GM19467 (cell line): ENCODE results near the gene USH2A.

ENCODE experiments used
- ATAC-seq: cut with Tn5 transposase; IDR thresholded peaks from one replicate; pipeline ENCODE4 v1.9.1; 2021; ENCODE audit warnings: mild to moderate bottlenecking, moderate library complexity; ENCODE audit not compliant: unreplicated experiment

Gene USH2A

GRCh38 chr1:215888159-215888558, 535.1 kb downstream of the USH2A start:
- no peak for ATAC-seq

DNA sequence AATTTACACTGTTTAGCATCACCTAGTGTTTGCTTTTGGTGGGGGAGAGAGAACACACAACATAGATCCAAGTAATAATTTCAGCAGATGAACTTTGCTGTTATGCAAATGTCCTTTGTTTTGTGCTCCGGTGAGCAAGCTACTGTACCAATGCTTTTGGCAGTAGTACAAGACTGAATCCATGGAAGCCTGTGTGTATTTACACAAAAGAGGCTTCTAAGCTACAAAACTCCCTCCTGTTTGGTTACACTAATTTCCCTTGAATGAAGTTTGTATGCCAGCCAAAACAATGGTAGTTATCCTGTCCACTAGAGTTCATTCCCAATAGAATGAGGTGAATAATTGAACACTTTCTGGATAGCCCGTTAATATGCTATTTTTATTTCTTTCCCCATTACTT, 535.6 kb downstream of the USH2A start:
- ATAC-seq, result no peak

- no peak for ATAC-seq
Observed at GRCh38 chr1:215883004-215883403, 540.2 kb downstream of the USH2A start.

GRCh38 chr1:215878843-215879242, 544.4 kb downstream of the USH2A start:
- no peak for ATAC-seq

DNA sequence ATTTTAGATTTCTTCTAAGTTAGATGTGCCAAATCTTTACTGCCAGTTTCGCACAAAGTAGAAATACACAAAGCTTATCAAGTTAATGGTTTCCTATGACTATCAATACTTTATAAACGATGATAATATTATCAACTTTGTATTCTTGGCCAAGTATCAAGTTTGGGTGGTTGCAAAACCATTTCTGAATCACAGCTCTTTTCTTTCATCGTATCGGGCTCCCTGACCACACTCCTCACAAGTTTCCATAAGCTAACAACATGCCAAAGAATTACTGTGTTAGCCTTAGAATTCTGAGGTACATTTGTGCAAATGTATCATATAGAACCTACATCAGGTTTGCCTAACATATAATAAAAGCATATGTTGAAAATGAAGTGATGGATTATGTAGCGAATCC, 545.1 kb downstream of the USH2A start:
- ATAC-seq, result no peak

GRCh38 chr1:215877452-215877951, 545.7 kb downstream of the USH2A start:
- no peak for ATAC-seq

- no peak for ATAC-seq
Observed at GRCh38 chr1:215875712-215876111, 547.5 kb downstream of the USH2A start.

GRCh38 chr1:215875236-215875635, 548.0 kb downstream of the USH2A start:
- ATAC-seq, result no peak

- no peak for ATAC-seq
Observed at GRCh38 chr1:215872658-215873057, 550.6 kb downstream of the USH2A start.

DNA sequence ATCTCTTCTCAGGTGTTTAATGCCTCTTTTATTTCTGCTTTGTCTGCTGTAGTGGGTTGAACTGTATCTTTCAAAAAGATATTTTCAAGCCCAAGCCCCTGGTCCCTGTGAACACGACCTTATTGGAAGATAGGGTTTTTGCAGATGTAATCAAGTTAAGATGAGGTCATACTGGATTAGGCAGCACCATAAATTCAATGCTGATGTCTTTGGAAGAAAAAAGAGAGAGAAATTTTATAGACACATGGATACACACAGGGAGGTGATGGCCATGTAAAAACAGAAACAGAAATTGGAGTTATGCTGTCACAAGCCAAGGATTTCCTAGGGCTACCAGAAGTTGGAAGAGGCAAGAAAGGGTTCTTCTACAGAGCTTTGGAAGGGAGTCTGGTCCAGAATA, 554.7 kb downstream of the USH2A start:
- ATAC-seq, result no peak

DNA sequence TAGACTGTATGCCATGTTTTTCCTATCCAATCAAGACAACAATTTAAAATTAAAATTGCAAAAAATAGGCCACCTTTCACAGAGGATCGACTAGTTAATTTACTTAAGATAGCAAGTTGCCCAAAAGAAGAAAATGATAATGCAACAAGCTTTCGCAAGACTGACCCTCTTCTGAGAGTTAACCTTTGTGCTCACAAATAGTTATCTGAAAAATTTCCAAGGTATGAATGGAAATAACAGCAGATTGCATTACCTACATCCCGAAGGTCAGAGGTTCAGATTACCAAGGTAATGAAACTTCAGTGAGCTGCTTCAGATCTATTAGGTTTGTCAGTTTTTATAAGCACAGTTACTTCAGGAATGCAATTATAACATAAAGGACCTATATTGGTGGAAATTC, 558.2 kb downstream of the USH2A start:
- ATAC-seq, result no peak

- ATAC-seq, result no peak
Observed at GRCh38 chr1:215863796-215864195, 559.5 kb downstream of the USH2A start.

DNA sequence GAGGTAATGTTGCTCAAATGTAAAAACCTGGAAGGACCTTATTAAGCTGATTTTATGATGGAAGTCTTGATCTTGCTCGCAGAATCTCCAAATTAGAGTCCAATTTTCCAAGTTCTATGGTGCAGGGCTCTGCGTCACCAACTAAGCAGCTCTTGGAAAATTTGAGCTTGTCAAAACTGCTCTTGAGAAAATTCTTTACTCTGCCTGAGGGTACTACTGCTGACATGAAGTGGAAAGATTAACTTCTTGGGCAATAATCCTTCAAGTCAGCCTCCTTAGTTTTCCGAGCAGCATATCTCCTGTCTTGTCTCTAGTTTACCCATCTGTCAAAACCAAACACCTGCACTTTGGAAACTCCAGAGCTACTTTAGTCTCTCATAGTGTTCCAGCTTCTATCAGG, 562.4 kb downstream of the USH2A start:
- no peak for ATAC-seq

GRCh38 chr1:215857317-215857716, 565.9 kb downstream of the USH2A start:
- ATAC-seq, result no peak

DNA sequence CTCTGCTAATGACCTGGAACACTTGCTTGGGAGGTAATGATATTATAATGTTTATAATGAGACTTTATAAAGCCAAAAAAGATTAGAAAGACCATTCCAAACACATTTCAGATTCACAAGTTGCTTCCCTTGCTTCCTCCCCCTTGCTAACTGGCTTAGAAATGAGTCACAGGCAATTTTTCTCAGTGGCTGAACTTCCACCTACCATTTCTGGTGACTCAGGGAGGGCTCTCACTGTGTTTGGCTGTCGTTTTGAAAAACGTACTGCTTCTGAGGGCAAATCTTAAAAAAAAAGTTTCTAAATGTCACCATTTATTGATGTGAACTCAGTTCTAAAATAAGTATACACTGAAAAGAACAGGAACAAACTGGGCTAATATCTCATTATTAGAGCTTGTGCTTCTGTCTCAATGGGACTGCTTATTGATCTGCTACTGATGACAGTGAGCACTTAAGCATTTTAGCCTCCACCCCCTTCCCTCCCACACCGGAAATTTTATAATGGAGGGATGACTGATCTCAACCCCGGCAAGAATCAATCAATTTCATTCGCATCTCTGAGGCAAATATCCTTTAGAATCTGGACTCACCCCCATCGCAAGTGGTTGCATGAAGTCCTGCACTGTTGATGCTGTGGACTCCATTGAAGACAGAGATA, 577.9 kb downstream of the USH2A start:
- no peak for ATAC-seq

GRCh38 chr1:215844777-215845176, 578.5 kb downstream of the USH2A start:
- ATAC-seq, result no peak

GRCh38 chr1:215844266-215844665, 579.0 kb downstream of the USH2A start:
- no peak for ATAC-seq

- no peak for ATAC-seq
Observed at GRCh38 chr1:215842905-215843304, 580.3 kb downstream of the USH2A start.

- ATAC-seq, result no peak
Observed at GRCh38 chr1:215835951-215836350, 587.3 kb downstream of the USH2A start.

DNA sequence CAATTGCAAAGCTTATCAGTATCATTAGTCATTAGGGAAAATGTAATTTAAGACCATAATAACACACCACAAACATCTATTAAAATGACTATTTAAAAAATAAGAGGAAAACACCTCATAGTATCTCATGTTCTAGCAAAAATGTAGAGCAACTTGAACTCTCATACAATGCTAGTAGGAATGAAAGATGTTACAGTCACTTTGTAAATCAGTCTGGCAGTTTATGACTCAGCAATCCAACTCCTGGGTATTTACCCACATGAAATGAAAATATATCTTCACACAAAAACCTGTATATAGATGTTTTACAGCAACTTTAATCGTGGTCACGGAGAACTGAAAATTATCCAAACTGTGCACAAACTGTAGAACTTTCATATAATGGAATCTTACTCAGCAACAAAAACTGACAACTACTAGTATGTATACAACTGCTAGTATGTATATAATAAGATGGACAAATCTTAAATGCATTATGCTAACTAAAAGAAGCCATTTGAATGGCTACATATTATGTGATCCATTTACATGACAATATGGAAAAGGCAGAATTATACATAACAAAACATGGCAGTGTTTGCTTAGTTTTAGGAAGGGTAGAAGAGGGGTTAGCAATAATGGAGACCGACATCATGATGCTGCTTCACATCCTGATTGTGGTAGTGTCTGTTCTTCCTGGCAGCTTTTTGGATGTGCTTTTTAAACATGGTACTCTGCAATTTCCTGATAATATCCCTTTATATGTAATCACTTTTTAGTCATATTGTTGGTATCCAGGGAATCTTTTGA, 589.1 kb downstream of the USH2A start:
- ATAC-seq, result no peak

- no peak for ATAC-seq
Observed at GRCh38 chr1:215830226-215830810, 592.9 kb downstream of the USH2A start.

GRCh38 chr1:215825056-215825455, 598.2 kb downstream of the USH2A start:
- no peak for ATAC-seq
